ENCODE measurements around the gene LRP1B.

DNA sequence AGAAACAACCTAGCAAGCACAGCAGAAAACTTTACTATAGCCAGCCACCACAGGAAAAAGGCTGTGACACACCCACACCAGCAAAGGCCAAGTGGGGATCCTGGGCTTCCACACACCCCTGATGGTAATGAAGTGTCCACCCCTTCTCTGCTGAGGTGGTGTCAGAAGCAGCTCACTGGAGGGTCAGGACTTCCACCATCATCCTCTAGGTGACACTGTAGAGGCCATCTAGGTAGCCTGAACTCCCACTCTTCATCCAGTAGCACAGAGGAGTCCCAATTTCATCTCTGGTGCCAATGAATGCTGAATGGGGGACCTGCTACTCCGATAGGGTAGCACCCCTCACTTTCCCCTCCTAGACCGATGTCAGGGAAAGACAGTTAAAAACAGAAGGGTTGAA is 1544.4 kb downstream of the LRP1B start:
- TF ChIP-seq TAF1 (IDR thresholded peaks at IDR 0.05; ENCODE audit: borderline replicate concordance, insufficient read depth, low read length) (no peak), POLR2AphosphoS5 (IDR thresholded peaks at IDR 0.05; ENCODE audit: low read depth, low read length) (no peak), SIN3A (IDR thresholded peaks at IDR 0.05; ENCODE audit: borderline replicate concordance, insufficient read depth, low read length) (no peak), REST (IDR thresholded peaks at IDR 0.05; ENCODE audit: insufficient read depth in 1 of 2, low read depth in 2 of 2, low read length in 2 of 2) (no peak), FOXP2 (optimal IDR thresholded peaks at IDR 0.05; ENCODE audit: borderline replicate concordance, extremely low read depth, extremely low read length, insufficient read depth) (no peak)

All from PFSK-1 (cell line).